K562 (cell line): ENCODE results near the gene WIPF1.

Source experiments
- EZH2 ChIP-seq: IDR thresholded peaks from 2 replicates; pipeline ENCODE4 v1.6.1; 2012; ENCODE audit warnings: low read depth, mild to moderate bottlenecking, inconsistent platforms, low read length, borderline replicate concordance
- FOXP1 ChIP-seq: sonication (generic); formaldehyde crosslinking; IDR thresholded peaks from 2 replicates; pipeline ENCODE4 v1.8.0; 2022; ENCODE audit warnings: mild to moderate bottlenecking, missing genetic modification reagents
- GABPA ChIP-seq: fragments of 200-800 bp; sonication (Bioruptor generic); conservative IDR thresholded peaks from 2 replicates; pipeline ENCODE4 v1.6.1; 2016; ENCODE audit warnings: low read depth, missing genetic modification characterization, missing compliant biosample characterization
- MAFF ChIP-seq: IDR thresholded peaks from 2 replicates; pipeline ENCODE4 v1.6.1; 2012; ENCODE audit warnings: low read length, improper control_type of control experiment
- SIN3A ChIP-seq, 2 experiments: fragments of 150-350 bp in 1 of 2; IDR thresholded peaks; 2 replicates each; pipeline ENCODE4 v1.6.1; 2011 to 2016; ENCODE audit warnings: borderline replicate concordance in 2 of 2, low read depth in 2 of 2, low read length in 2 of 2, mild to moderate bottlenecking in 2 of 2, moderate library complexity in 2 of 2; ENCODE audit not compliant: control insufficient read depth in 1 of 2
- SREBF1 ChIP-seq: fragments of 150-350 bp; IDR thresholded peaks from 2 replicates; pipeline ENCODE4 v1.6.1; 2014; ENCODE audit warnings: antibody characterized with exemption, low read depth, low read length, borderline replicate concordance
- TARDBP ChIP-seq: fragments of 450-650 bp; IDR thresholded peaks from 2 replicates; pipeline ENCODE4 v1.6.1; 2016
- TBL1XR1 ChIP-seq, 2 experiments: IDR thresholded peaks; 2 replicates each; pipeline ENCODE4 v1.6.1; 2012; ENCODE audit warnings: improper control_type of control experiment in 2 of 2, low read length in 2 of 2, mild to moderate bottlenecking in 1 of 2
- ZBTB8A ChIP-seq: fragments of 450-650 bp; IDR thresholded peaks from 2 replicates; pipeline ENCODE4 v1.6.1; 2018; ENCODE audit warnings: mild to moderate bottlenecking, moderate library complexity; ENCODE audit not compliant: partially characterized antibody
- TF ChIP-seq, protein P1 (sequence below), 3 experiments: IDR thresholded peaks in 2 of 3; conservative IDR thresholded peaks in 1 of 3; 2 replicates each; pipeline ENCODE4 v1.5.1; 2011 to 2012; ENCODE audit warnings: low read length in 3 of 3, mild to moderate bottlenecking in 3 of 3, control low read depth in 2 of 3, improper control_type of control experiment in 1 of 3, inconsistent platforms in 1 of 3, low read depth in 1 of 3, mixed read lengths in 1 of 3, moderate library complexity in 1 of 3; ENCODE audit not compliant: insufficient read depth in 2 of 3
- TF ChIP-seq, protein P2 (sequence below): fragments of 200-800 bp; sonication (Bioruptor generic); IDR thresholded peaks from 2 replicates; pipeline ENCODE4 v1.6.1; 2016; ENCODE audit warnings: missing genetic modification characterization, missing compliant biosample characterization
- TF ChIP-seq, protein P3 (sequence below): fragments of 450-650 bp; conservative IDR thresholded peaks from 2 replicates; pipeline ENCODE4 v1.6.1; 2016; ENCODE audit warnings: missing genetic modification characterization, low read depth, mild to moderate bottlenecking, missing compliant biosample characterization, moderate library complexity
- TF ChIP-seq, protein P4 (sequence below): fragments of 250-450 bp; sonication (Bioruptor Pico); IDR thresholded peaks from 2 replicates; pipeline ENCODE4 v1.4.0; 2020; ENCODE audit warnings: borderline replicate concordance
- TF ChIP-seq, protein P5 (sequence below): conservative IDR thresholded peaks from 2 replicates; pipeline ENCODE4 v1.6.1; 2011; ENCODE audit warnings: low read depth, mild to moderate bottlenecking, low read length; ENCODE audit not compliant: control insufficient read depth

DNA sequence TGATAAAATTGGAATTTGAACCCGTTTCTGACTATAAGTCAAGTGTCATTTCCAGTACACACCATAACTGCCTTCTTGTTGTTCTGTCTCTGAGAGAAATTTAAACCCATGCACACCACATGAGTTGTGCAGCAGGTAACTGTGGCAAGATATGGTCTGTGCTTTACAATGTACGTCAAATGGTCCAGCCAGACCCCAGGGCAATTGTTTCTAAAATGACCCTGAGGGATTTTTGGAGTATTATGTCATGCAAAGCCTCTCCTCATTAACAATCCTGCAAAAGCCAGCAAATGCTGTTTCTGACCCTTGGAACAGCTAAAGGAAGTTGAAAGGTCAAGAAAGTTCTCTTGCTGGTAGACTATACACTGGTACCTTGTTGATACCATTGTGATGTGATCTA is 47.7 kb upstream of the WIPF1 start:
- TF ChIP-seq FOXP1 (CRISPR knock-in tag) (no peak), SIN3A (IDR thresholded peaks at IDR 0.05; ENCODE audit: borderline replicate concordance in 2 of 2, control insufficient read depth in 1 of 2, low read depth in 2 of 2, low read length in 2 of 2) (no peak), MAFF (no peak), TARDBP (no peak), GABPA (tag) (no peak), SREBF1 (no peak), ZBTB8A (no peak), EZH2 (no peak), TBL1XR1 (IDR thresholded peaks at IDR 0.05; ENCODE audit: low read length in 2 of 2) (no peak)
- TF ChIP-seq, protein P1, sequence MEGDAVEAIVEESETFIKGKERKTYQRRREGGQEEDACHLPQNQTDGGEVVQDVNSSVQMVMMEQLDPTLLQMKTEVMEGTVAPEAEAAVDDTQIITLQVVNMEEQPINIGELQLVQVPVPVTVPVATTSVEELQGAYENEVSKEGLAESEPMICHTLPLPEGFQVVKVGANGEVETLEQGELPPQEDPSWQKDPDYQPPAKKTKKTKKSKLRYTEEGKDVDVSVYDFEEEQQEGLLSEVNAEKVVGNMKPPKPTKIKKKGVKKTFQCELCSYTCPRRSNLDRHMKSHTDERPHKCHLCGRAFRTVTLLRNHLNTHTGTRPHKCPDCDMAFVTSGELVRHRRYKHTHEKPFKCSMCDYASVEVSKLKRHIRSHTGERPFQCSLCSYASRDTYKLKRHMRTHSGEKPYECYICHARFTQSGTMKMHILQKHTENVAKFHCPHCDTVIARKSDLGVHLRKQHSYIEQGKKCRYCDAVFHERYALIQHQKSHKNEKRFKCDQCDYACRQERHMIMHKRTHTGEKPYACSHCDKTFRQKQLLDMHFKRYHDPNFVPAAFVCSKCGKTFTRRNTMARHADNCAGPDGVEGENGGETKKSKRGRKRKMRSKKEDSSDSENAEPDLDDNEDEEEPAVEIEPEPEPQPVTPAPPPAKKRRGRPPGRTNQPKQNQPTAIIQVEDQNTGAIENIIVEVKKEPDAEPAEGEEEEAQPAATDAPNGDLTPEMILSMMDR (IDR thresholded peaks at IDR 0.05 in 2 of 3, conservative IDR thresholded peaks at IDR 0.05 in 1 of 3; ENCODE audit: insufficient read depth in 2 of 3, low read depth in 1 of 3, low read length in 3 of 3) = no peak
- TF ChIP-seq, protein P2, sequence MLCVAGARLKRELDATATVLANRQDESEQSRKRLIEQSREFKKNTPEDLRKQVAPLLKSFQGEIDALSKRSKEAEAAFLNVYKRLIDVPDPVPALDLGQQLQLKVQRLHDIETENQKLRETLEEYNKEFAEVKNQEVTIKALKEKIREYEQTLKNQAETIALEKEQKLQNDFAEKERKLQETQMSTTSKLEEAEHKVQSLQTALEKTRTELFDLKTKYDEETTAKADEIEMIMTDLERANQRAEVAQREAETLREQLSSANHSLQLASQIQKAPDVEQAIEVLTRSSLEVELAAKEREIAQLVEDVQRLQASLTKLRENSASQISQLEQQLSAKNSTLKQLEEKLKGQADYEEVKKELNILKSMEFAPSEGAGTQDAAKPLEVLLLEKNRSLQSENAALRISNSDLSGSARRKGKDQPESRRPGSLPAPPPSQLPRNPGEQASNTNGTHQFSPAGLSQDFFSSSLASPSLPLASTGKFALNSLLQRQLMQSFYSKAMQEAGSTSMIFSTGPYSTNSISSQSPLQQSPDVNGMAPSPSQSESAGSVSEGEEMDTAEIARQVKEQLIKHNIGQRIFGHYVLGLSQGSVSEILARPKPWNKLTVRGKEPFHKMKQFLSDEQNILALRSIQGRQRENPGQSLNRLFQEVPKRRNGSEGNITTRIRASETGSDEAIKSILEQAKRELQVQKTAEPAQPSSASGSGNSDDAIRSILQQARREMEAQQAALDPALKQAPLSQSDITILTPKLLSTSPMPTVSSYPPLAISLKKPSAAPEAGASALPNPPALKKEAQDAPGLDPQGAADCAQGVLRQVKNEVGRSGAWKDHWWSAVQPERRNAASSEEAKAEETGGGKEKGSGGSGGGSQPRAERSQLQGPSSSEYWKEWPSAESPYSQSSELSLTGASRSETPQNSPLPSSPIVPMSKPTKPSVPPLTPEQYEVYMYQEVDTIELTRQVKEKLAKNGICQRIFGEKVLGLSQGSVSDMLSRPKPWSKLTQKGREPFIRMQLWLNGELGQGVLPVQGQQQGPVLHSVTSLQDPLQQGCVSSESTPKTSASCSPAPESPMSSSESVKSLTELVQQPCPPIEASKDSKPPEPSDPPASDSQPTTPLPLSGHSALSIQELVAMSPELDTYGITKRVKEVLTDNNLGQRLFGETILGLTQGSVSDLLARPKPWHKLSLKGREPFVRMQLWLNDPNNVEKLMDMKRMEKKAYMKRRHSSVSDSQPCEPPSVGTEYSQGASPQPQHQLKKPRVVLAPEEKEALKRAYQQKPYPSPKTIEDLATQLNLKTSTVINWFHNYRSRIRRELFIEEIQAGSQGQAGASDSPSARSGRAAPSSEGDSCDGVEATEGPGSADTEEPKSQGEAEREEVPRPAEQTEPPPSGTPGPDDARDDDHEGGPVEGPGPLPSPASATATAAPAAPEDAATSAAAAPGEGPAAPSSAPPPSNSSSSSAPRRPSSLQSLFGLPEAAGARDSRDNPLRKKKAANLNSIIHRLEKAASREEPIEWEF (CRISPR knock-in tag) = no peak
- TF ChIP-seq, protein P3, sequence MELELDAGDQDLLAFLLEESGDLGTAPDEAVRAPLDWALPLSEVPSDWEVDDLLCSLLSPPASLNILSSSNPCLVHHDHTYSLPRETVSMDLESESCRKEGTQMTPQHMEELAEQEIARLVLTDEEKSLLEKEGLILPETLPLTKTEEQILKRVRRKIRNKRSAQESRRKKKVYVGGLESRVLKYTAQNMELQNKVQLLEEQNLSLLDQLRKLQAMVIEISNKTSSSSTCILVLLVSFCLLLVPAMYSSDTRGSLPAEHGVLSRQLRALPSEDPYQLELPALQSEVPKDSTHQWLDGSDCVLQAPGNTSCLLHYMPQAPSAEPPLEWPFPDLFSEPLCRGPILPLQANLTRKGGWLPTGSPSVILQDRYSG (tag) = no peak
- TF ChIP-seq, protein P4, sequence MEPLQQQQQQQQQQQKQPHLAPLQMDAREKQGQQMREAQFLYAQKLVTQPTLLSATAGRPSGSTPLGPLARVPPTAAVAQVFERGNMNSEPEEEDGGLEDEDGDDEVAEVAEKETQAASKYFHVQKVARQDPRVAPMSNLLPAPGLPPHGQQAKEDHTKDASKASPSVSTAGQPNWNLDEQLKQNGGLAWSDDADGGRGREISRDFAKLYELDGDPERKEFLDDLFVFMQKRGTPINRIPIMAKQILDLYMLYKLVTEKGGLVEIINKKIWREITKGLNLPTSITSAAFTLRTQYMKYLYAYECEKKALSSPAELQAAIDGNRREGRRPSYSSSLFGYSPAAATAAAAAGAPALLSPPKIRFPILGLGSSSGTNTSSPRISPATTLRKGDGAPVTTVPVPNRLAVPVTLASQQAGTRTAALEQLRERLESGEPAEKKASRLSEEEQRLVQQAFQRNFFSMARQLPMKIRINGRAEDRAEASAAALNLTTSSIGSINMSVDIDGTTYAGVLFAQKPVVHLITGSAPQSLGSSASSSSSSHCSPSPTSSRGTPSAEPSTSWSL (CRISPR knock-in tag) = no peak
- TF ChIP-seq, protein P5, sequence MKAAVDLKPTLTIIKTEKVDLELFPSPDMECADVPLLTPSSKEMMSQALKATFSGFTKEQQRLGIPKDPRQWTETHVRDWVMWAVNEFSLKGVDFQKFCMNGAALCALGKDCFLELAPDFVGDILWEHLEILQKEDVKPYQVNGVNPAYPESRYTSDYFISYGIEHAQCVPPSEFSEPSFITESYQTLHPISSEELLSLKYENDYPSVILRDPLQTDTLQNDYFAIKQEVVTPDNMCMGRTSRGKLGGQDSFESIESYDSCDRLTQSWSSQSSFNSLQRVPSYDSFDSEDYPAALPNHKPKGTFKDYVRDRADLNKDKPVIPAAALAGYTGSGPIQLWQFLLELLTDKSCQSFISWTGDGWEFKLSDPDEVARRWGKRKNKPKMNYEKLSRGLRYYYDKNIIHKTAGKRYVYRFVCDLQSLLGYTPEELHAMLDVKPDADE = no peak
